GM23338 (cell line): ENCODE data around the gene GRAMD4. TPM values are rescaled to one million over a fixed set of nuclear protein-coding genes. Genes with fewer than 3 reads are reported as not detected.

Experiments used
- ATAC-seq: fragments of 200-7000 bp; cut with Tn5 transposase; 3 replicates; pipeline ENCODE4 v1.9.1; 2020
- DNase-seq: peaks from one replicate; pipeline ENCODE4 v3.0.0-alpha.2; 2015; ENCODE audit warnings: low spot score
- H2AFZ ChIP-seq: fragments of 200-600 bp; sonication (generic); 2 replicates; pipeline ENCODE4 v1.8.0; 2016; ENCODE audit warnings: antibody characterized with exemption, mild to moderate bottlenecking, moderate library complexity
- H3F3A ChIP-seq: fragments of 200-600 bp; sonication (generic); replicated peaks from 2 replicates; pipeline ENCODE4 v1.8.0; 2017; ENCODE audit warnings: antibody characterized with exemption, mixed run types, low read depth
- H3K27ac ChIP-seq: fragments of 200-600 bp; sonication (generic); 2 replicates; pipeline ENCODE4 v1.6.1; 2016; ENCODE audit warnings: low read depth
- H3K27me3 ChIP-seq: fragments of 200-600 bp; sonication (generic); 2 replicates; pipeline ENCODE4 v1.8.0; 2016; ENCODE audit warnings: mild to moderate bottlenecking, mixed run types, moderate library complexity; ENCODE audit not compliant: insufficient read depth
- H3K36me3 ChIP-seq: fragments of 200-600 bp; sonication (generic); 2 replicates; pipeline ENCODE4 v1.8.0; 2016; ENCODE audit warnings: mild to moderate bottlenecking; ENCODE audit not compliant: insufficient read depth
- H3K4me1 ChIP-seq: fragments of 200-600 bp; sonication (generic); 2 replicates; pipeline ENCODE4 v1.8.0; 2016; ENCODE audit warnings: mild to moderate bottlenecking, moderate library complexity; ENCODE audit not compliant: insufficient read depth
- H3K4me2 ChIP-seq: fragments of 200-600 bp; sonication (generic); 2 replicates; pipeline ENCODE4 v1.7.1; 2017; ENCODE audit warnings: mixed run types
- H3K4me3 ChIP-seq: fragments of 200-600 bp; sonication (generic); 2 replicates; pipeline ENCODE4 v1.6.1; 2016; ENCODE audit warnings: mixed run types
- H3K79me2 ChIP-seq: fragments of 200-600 bp; sonication (generic); replicated peaks from 2 replicates; pipeline ENCODE4 v1.8.0; 2017; ENCODE audit warnings: mild to moderate bottlenecking; ENCODE audit not compliant: insufficient read depth
- H3K9me2 ChIP-seq: fragments of 200-600 bp; sonication (generic); 2 replicates; pipeline ENCODE4 v1.8.0; 2017; ENCODE audit not compliant: insufficient read depth
- H4K20me1 ChIP-seq: fragments of 200-600 bp; sonication (generic); replicated peaks from 2 replicates; pipeline ENCODE4 v1.8.0; 2017; ENCODE audit warnings: mild to moderate bottlenecking; ENCODE audit not compliant: insufficient read depth
- H3K27ac Mint-ChIP-seq: 2 replicates; pipeline ENCODE4 v1.8.0; 2020; ENCODE audit warnings: inconsistent platforms, mild to moderate bottlenecking, moderate library complexity, mixed read lengths
- H3K27me3 Mint-ChIP-seq: 3 replicates; pipeline ENCODE4 v1.8.0; 2022; ENCODE audit warnings: low read depth, mild to moderate bottlenecking, moderate library complexity, mixed read lengths, inconsistent platforms; ENCODE audit not compliant: insufficient read depth, poor library complexity
- H3K36me3 Mint-ChIP-seq: 3 replicates; pipeline ENCODE4 v1.8.0; 2021; ENCODE audit warnings: low read depth, mild to moderate bottlenecking, inconsistent platforms, moderate library complexity, mixed read lengths
- H3K4me1 Mint-ChIP-seq: 3 replicates; pipeline ENCODE4 v1.8.0; 2020; ENCODE audit warnings: mild to moderate bottlenecking, inconsistent platforms, mixed read lengths
- H3K4me3 Mint-ChIP-seq: 3 replicates; pipeline ENCODE4 v1.8.0; 2021; ENCODE audit warnings: moderate library complexity, mild to moderate bottlenecking, inconsistent platforms, mixed read lengths
- H3K9me3 Mint-ChIP-seq: 3 replicates; pipeline ENCODE4 v1.8.0; 2020; ENCODE audit warnings: moderate library complexity, mild to moderate bottlenecking, inconsistent platforms, mixed read lengths
- CREB1 ChIP-seq: fragments of 250-450 bp; sonication (Bioruptor Pico); IDR thresholded peaks from 2 replicates; pipeline ENCODE4 v1.5.0; 2020; ENCODE audit warnings: low read depth, mild to moderate bottlenecking, moderate library complexity
- CTCF ChIP-seq, 2 experiments: fragments of 200-600 bp in 1 of 2; sonication (generic) in 1 of 2; conservative IDR thresholded peaks; 2 replicates each; pipeline versions ENCODE4 v1.5.1 to v1.6.1; 2016 to 2017; ENCODE audit warnings: antibody characterized with exemption in 2 of 2, low read depth in 2 of 2, mild to moderate bottlenecking in 2 of 2, moderate library complexity in 1 of 2
- EZH2 ChIP-seq: fragments of 200-600 bp; sonication (generic); IDR thresholded peaks from one replicate; pipeline ENCODE4 v1.8.0; 2017; ENCODE audit warnings: antibody characterized with exemption, mild to moderate bottlenecking, low read depth; ENCODE audit not compliant: unreplicated experiment
- EZH2phosphoT487 ChIP-seq: fragments of 200-600 bp; sonication (generic); IDR thresholded peaks from one replicate; pipeline ENCODE4 v1.8.1; 2018; ENCODE audit warnings: antibody characterized with exemption; ENCODE audit not compliant: unreplicated experiment
- JUNB ChIP-seq: IDR thresholded peaks from one replicate; pipeline ENCODE4 v1.6.1; 2016; ENCODE audit warnings: antibody characterized with exemption; ENCODE audit not compliant: unreplicated experiment
- NANOG ChIP-seq: IDR thresholded peaks from 2 replicates; pipeline ENCODE4 v1.6.1; 2016; ENCODE audit warnings: antibody characterized with exemption, borderline replicate concordance
- POLR2AphosphoS5 ChIP-seq: IDR thresholded peaks from 2 replicates; pipeline ENCODE4 v1.6.1; 2016; ENCODE audit warnings: antibody characterized with exemption, low read depth
- STAT1 ChIP-seq: IDR thresholded peaks from one replicate; pipeline ENCODE4 v1.6.1; 2016; ENCODE audit warnings: antibody characterized with exemption; ENCODE audit not compliant: unreplicated experiment
- ZNF114 ChIP-seq: fragments of 250-450 bp; sonication (Bioruptor Pico); IDR thresholded peaks from 2 replicates; pipeline ENCODE4 v1.5.0; 2020; ENCODE audit warnings: mild to moderate bottlenecking, moderate library complexity
- ZNF331 ChIP-seq: fragments of 250-450 bp; sonication (Bioruptor Pico); IDR thresholded peaks from 2 replicates; pipeline ENCODE4 v1.5.0; 2020; ENCODE audit warnings: low read depth, mild to moderate bottlenecking, moderate library complexity
- polyA plus RNA-seq: library from polyadenylated mRNA; unstranded; fragments of >200 nt; fragmentation: Nextera tagmentation; extraction: Ambion mirVana; gene quantifications from 2 replicates; pipeline ENCODE4 v1.2.1, GENCODE V29; 2016
- total RNA-seq: library from RNA; depleted of rRNA; stranded (reverse); fragments of >200 nt; shearing (Covaris generic); gene quantifications from 2 replicates; pipeline ENCODE4 v1.2.3, GENCODE V29; 2014
- TF ChIP-seq, protein P1 (sequence below): IDR thresholded peaks from 2 replicates; pipeline ENCODE4 v1.6.1; 2016; ENCODE audit warnings: antibody characterized with exemption
- TF ChIP-seq, protein P2 (sequence below): IDR thresholded peaks from one replicate; pipeline ENCODE4 v1.6.1; 2018; ENCODE audit warnings: antibody characterized with exemption; ENCODE audit not compliant: unreplicated experiment

The GRAMD4 gene
- total and polyA plus RNA-seq, 2 experiments from 2014 or later = 2.7 to 81.8 TPM

- TF ChIP-seq CTCF (conservative IDR thresholded peaks at IDR 0.05; ENCODE audit: low read depth in 2 of 2) = no peak
Measured at GRCh38 chr22:46619830-46620501, at the start of gene GRAMD4 (continued).

DNA sequence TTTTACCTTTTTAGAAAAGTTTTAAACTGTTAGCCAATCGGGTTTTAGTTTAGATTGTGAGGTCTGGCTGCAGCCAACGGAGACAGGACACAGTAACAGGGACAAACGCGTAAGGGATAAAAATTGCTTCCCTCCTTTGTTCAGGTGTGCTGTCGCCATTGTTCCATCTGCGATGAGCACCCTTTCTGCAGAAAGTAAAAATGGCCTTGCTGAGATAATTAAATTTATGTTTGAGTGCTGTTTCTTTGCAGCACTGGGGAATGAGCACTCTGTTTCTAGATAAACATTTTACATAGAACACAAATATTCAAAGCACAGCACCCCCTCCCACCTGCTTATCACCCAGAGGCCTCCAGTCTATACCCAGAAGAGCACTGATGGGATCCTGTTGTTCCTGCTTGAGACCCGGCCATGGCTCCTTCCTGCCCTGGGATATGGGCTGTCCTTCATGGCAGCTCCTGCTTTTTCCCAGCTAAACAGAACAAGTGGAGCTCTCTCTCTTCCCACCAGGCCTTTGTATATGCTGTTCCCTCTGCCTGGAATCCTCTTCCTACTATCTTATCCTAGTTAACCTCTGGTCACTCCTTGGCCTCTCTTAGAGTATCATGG is 48.4 kb upstream of the GRAMD4 start:
- peaks cover 20% of the 10 kb centered on the region for H3K27me3 Mint-ChIP-seq
- Histone ChIP-seq H4K20me1 (no peaks in the 10 kb centered on the region), H3K4me2 (no peak overlapping the region), H3K27ac (no peak overlapping the region), H3K4me1 (peaks cover 11% of the 10 kb centered on the region; the same call in 1 of the 2 replicates), H2AFZ (no peak overlapping the region), H3K79me2 (no peaks in the 10 kb centered on the region), H3F3A (peaks cover 2% of the 10 kb centered on the region; the same call in 1 of the 2 replicates), H3K36me3 (no peaks in the 10 kb centered on the region), H3K9me2 (no peaks in the 10 kb centered on the region), H3K27me3 (no peaks in the 10 kb centered on the region), H3K4me3 (no peak overlapping the region)
- no peak overlapping the region for H3K27ac Mint-ChIP-seq
- ATAC-seq = no peak
- H3K4me1 Mint-ChIP-seq = peaks cover 20% of the 10 kb centered on the region
- DNase-seq = no peak
- no peak overlapping the region for H3K4me3 Mint-ChIP-seq
- peaks cover 9% of the 10 kb centered on the region; the same call in 2 of the 3 replicates for H3K36me3 Mint-ChIP-seq
- H3K9me3 Mint-ChIP-seq = peaks cover 22% of the 10 kb centered on the region
- TF ChIP-seq, protein P1, sequence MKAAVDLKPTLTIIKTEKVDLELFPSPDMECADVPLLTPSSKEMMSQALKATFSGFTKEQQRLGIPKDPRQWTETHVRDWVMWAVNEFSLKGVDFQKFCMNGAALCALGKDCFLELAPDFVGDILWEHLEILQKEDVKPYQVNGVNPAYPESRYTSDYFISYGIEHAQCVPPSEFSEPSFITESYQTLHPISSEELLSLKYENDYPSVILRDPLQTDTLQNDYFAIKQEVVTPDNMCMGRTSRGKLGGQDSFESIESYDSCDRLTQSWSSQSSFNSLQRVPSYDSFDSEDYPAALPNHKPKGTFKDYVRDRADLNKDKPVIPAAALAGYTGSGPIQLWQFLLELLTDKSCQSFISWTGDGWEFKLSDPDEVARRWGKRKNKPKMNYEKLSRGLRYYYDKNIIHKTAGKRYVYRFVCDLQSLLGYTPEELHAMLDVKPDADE = no peak
- TF ChIP-seq ZNF331 (CRISPR knock-in tag) (no peak), JUNB (no peak), EZH2phosphoT487 (no peak), POLR2AphosphoS5 (no peak)

DNA sequence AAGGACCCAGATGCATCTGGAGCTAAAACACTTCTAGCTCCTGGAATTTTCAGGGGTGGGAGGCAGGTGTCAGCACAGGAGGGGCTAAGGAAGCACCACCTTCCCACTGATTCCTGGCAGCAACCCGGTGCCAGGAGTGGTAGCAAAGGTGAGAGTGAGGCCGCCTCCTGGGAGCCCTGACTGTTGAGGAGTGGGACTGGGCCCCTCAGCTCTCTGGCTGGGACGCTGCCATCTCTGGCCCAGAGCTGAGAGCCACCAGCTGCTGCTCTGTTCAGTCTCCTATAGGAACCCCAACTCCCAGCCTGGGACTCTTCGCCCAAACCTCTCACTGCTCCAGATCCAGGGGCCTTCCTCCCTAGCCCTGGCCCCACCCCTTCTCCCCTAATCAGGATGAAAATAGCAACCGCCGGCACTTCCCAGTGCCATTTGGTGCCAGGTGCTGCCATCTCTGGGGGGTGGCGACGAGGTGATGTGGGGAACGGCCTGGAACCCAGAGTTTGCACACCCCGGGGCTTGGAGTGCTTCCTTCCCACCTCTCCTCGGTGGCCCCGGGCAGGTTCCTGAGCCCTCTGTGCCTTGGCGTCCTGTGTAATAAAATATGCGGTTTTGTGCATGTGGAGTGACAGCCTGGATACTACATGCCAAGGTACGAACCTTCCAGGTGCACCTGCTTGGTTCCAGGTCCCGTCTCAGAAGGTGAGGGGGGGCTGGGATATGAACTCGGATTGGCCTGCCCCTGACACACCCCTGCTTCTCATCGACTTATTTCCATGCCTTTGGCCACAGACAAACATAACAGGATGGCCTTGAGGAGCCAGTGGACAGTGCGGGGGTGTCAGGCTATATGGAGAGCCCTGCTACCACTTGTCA is 47.0 kb upstream of the GRAMD4 start:
- Histone ChIP-seq H3K4me2 (no peak overlapping the region), H3K27ac (no peak overlapping the region), H2AFZ (no peak overlapping the region), H3K4me3 (no peak overlapping the region), H3K36me3 (no peaks in the 10 kb centered on the region), H3K79me2 (peaks cover 4% of the 10 kb centered on the region; the same call in 1 of the 2 replicates), H3K9me2 (no peaks in the 10 kb centered on the region), H3K27me3 (peaks cover 7% of the 10 kb centered on the region), H3K4me1 (peaks cover 11% of the 10 kb centered on the region; the same call in 1 of the 2 replicates), H4K20me1 (no peaks in the 10 kb centered on the region), H3F3A (no peaks in the 10 kb centered on the region; the same call in 1 of the 2 replicates)
- DNase-seq (no peak), ATAC-seq (no peak)
- Mint-ChIP-seq H3K9me3 (peaks cover 18% of the 10 kb centered on the region), H3K27ac (no peak overlapping the region), H3K36me3 (peaks cover 9% of the 10 kb centered on the region; the same call in 2 of the 3 replicates), H3K27me3 (peaks cover 20% of the 10 kb centered on the region), H3K4me3 (no peak overlapping the region), H3K4me1 (peaks cover 21% of the 10 kb centered on the region)
- no peak for TF ChIP-seq EZH2
- TF ChIP-seq EZH2phosphoT487 = no peak
- no peak for TF ChIP-seq ZNF331 (CRISPR knock-in tag)
- no peak for TF ChIP-seq CREB1 (CRISPR knock-in tag)
- TF ChIP-seq STAT1 = no peak
- no peak for TF ChIP-seq JUNB
- no peak for TF ChIP-seq ZNF114
- TF ChIP-seq NANOG = no peak
- TF ChIP-seq, protein P2, sequence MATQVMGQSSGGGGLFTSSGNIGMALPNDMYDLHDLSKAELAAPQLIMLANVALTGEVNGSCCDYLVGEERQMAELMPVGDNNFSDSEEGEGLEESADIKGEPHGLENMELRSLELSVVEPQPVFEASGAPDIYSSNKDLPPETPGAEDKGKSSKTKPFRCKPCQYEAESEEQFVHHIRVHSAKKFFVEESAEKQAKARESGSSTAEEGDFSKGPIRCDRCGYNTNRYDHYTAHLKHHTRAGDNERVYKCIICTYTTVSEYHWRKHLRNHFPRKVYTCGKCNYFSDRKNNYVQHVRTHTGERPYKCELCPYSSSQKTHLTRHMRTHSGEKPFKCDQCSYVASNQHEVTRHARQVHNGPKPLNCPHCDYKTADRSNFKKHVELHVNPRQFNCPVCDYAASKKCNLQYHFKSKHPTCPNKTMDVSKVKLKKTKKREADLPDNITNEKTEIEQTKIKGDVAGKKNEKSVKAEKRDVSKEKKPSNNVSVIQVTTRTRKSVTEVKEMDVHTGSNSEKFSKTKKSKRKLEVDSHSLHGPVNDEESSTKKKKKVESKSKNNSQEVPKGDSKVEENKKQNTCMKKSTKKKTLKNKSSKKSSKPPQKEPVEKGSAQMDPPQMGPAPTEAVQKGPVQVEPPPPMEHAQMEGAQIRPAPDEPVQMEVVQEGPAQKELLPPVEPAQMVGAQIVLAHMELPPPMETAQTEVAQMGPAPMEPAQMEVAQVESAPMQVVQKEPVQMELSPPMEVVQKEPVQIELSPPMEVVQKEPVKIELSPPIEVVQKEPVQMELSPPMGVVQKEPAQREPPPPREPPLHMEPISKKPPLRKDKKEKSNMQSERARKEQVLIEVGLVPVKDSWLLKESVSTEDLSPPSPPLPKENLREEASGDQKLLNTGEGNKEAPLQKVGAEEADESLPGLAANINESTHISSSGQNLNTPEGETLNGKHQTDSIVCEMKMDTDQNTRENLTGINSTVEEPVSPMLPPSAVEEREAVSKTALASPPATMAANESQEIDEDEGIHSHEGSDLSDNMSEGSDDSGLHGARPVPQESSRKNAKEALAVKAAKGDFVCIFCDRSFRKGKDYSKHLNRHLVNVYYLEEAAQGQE = no peak
